ENCODE measurements around the gene EGFL7.

The EGFL7 gene

DNA sequence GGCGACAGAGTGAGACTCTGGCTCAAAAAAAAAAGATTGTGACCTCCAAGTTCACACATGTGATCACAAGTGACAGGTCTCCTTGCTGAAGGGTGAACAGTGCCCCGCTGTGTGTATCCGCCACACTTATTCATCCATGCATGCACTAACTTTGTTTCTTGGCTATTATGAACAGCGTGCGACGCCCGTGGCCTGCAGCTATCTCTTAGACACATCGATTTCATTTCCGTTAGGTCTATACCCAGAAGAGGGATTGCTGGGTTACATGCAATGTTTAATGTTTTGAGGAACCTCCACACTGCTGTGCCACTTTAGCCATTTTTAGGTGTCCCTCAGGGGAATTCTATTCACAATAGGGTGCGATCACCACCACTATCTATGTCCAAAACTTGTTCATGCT lies 12.1 kb upstream of the EGFL7 start:
- Histone ChIP-seq H3K36me3 (ENCODE audit: insufficient read depth, low read length) (no peaks in the 10 kb centered on the region), H3K4me3 (ENCODE audit: low read length) (no peak overlapping the region), H3K4me2 (ENCODE audit: low read length) (no peak overlapping the region), H3K9me3 (replicated peaks; ENCODE audit: low read length) (no peaks in the 10 kb centered on the region), H3K4me1 (ENCODE audit: control insufficient read depth, insufficient read depth, low read length) (no peaks in the 10 kb centered on the region), H3K27me3 (ENCODE audit: control insufficient read depth, insufficient read depth, low read length) (peaks cover 10% of the 10 kb centered on the region), H3K9ac (ENCODE audit: low read depth, low read length) (no peak overlapping the region)

GRCh38 chr9:136651860-136652259 lies 10.9 kb upstream of the EGFL7 start:
- no peak overlapping the region for H3K9ac ChIP-seq (ENCODE audit: low read depth, low read length)
- H3K4me3 ChIP-seq (ENCODE audit: low read length): no peak overlapping the region
- no peaks in the 10 kb centered on the region for H3K36me3 ChIP-seq (ENCODE audit: insufficient read depth, low read length)
- H3K4me1 ChIP-seq (ENCODE audit: control insufficient read depth, insufficient read depth, low read length): peaks cover 5% of the 10 kb centered on the region
- no peaks in the 10 kb centered on the region for H3K9me3 ChIP-seq (replicated peaks; ENCODE audit: low read length)
- H3K4me2 ChIP-seq (ENCODE audit: low read length): no peak overlapping the region
- peaks cover 11% of the 10 kb centered on the region for H3K27me3 ChIP-seq (ENCODE audit: control insufficient read depth, insufficient read depth, low read length)

- Histone ChIP-seq H3K4me1 (ENCODE audit: control insufficient read depth, insufficient read depth, low read length) (peaks cover 5% of the 10 kb centered on the region), H3K36me3 (ENCODE audit: insufficient read depth, low read length) (no peaks in the 10 kb centered on the region), H3K9me3 (replicated peaks; ENCODE audit: low read length) (no peaks in the 10 kb centered on the region), H3K9ac (ENCODE audit: low read depth, low read length) (no peak overlapping the region), H3K4me2 (ENCODE audit: low read length) (no peak overlapping the region), H3K4me3 (ENCODE audit: low read length) (no peak overlapping the region), H3K27me3 (ENCODE audit: control insufficient read depth, insufficient read depth, low read length) (peaks cover 25% of the 10 kb centered on the region)
Observed at GRCh38 chr9:136653323-136654079, 9.2 kb upstream of the EGFL7 start.

DNA sequence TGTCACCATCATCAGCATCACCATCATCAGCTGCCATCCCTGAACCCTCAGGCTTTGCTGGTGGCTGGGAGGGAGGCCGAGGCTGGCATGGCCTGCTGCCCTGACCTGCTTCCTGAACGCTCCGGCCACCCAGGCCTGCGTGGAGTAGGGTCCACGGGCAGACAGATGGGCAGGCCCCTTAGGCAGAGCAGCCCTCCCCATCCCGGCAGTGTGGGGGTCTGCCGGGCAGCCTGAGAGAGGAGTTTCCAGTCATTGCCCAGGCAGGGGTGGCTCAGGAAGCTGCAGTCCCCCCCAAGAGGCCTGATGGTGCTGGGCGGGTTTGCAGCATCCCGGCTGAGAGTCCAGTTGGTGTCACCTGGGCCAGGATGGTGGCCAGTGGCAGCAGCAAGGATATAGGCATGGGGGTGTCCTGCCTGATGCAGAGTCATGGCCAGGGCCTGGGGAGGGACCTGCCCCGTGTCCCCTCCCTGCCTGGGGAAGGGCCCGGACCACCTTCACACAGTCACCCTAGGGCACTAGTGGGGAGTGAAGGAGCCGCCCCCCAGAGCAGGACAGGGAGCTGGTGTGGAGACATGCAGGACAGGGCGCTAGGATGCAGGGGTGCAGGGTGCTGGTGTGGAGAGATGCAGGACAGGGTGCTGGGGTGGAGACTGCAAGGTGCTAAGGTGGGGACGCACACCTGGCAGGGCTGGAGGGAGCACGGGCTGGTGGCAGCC lies 7.7 kb upstream of the EGFL7 start:
- Histone ChIP-seq H3K27me3 (ENCODE audit: control insufficient read depth, insufficient read depth, low read length) (peaks cover 31% of the 10 kb centered on the region), H3K4me1 (ENCODE audit: control insufficient read depth, insufficient read depth, low read length) (peaks cover 5% of the 10 kb centered on the region), H3K9me3 (replicated peaks; ENCODE audit: low read length) (no peaks in the 10 kb centered on the region), H3K36me3 (ENCODE audit: insufficient read depth, low read length) (no peaks in the 10 kb centered on the region), H3K4me3 (ENCODE audit: low read length) (no peak overlapping the region), H3K9ac (ENCODE audit: low read depth, low read length) (no peak overlapping the region), H3K4me2 (ENCODE audit: low read length) (no peak overlapping the region)

DNA sequence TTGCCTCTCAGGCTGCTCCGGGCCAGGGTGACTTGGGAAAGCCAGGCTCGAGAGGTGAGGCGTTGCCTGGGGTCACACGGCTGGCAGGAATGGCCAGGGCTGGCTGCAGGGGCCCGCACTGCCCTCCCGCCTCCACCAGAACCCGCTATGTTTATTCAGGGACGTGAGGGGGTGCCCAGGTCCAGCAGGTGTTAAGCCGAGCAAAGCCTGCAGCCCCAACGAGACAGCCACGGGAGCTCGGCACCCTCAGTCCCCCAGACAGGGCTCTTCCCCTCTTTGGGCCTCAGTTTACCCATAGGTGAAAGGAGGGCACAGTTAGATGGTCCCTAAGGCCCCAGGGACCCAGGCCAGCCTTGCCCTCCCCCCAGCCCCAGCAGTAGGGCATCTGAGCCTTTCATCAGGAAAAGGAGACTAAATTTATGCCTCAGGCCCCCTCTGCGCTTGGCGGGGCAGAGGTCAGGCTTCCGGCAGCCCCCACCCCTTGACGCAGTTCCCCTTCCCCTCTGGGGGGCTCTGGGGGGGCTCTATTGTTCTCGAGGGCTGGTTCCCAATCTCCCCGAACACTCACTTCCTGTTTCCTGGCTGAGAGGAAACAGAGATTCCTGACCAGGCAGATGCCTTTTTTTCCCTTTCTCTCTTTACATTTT lies 7.1 kb upstream of the EGFL7 start:
- no peaks in the 10 kb centered on the region for H3K36me3 ChIP-seq (ENCODE audit: insufficient read depth, low read length)
- H3K9me3 ChIP-seq (replicated peaks; ENCODE audit: low read length): no peaks in the 10 kb centered on the region
- H3K4me2 ChIP-seq (ENCODE audit: low read length): no peak overlapping the region
- H3K9ac ChIP-seq (ENCODE audit: low read depth, low read length): no peak overlapping the region
- H3K27me3 ChIP-seq (ENCODE audit: control insufficient read depth, insufficient read depth, low read length): peaks cover 31% of the 10 kb centered on the region
- H3K4me3 ChIP-seq (ENCODE audit: low read length): no peak overlapping the region
- H3K4me1 ChIP-seq (ENCODE audit: control insufficient read depth, insufficient read depth, low read length): peaks cover 5% of the 10 kb centered on the region

GRCh38 chr9:136656183-136656738 lies 6.5 kb upstream of the EGFL7 start:
- no peaks in the 10 kb centered on the region for H3K36me3 ChIP-seq (ENCODE audit: insufficient read depth, low read length)
- no peak overlapping the region for H3K4me3 ChIP-seq (ENCODE audit: low read length)
- H3K9ac ChIP-seq (ENCODE audit: low read depth, low read length): no peak overlapping the region
- no peak overlapping the region for H3K4me2 ChIP-seq (ENCODE audit: low read length)
- no peaks in the 10 kb centered on the region for H3K9me3 ChIP-seq (replicated peaks; ENCODE audit: low read length)
- peaks cover 31% of the 10 kb centered on the region for H3K27me3 ChIP-seq (ENCODE audit: control insufficient read depth, insufficient read depth, low read length)
- H3K4me1 ChIP-seq (ENCODE audit: control insufficient read depth, insufficient read depth, low read length): peaks cover 5% of the 10 kb centered on the region

- no peaks in the 10 kb centered on the region for H3K36me3 ChIP-seq (ENCODE audit: insufficient read depth, low read length)
- no peaks in the 10 kb centered on the region for H3K9me3 ChIP-seq (replicated peaks; ENCODE audit: low read length)
- no peak overlapping the region for H3K4me3 ChIP-seq (ENCODE audit: low read length)
- no peak overlapping the region for H3K9ac ChIP-seq (ENCODE audit: low read depth, low read length)
- H3K4me2 ChIP-seq (ENCODE audit: low read length): no peak overlapping the region
- peaks cover 5% of the 10 kb centered on the region for H3K4me1 ChIP-seq (ENCODE audit: control insufficient read depth, insufficient read depth, low read length)
- H3K27me3 ChIP-seq (ENCODE audit: control insufficient read depth, insufficient read depth, low read length): peaks cover 29% of the 10 kb centered on the region
Observed at GRCh38 chr9:136656795-136657611, 5.7 kb upstream of the EGFL7 start.

DNA sequence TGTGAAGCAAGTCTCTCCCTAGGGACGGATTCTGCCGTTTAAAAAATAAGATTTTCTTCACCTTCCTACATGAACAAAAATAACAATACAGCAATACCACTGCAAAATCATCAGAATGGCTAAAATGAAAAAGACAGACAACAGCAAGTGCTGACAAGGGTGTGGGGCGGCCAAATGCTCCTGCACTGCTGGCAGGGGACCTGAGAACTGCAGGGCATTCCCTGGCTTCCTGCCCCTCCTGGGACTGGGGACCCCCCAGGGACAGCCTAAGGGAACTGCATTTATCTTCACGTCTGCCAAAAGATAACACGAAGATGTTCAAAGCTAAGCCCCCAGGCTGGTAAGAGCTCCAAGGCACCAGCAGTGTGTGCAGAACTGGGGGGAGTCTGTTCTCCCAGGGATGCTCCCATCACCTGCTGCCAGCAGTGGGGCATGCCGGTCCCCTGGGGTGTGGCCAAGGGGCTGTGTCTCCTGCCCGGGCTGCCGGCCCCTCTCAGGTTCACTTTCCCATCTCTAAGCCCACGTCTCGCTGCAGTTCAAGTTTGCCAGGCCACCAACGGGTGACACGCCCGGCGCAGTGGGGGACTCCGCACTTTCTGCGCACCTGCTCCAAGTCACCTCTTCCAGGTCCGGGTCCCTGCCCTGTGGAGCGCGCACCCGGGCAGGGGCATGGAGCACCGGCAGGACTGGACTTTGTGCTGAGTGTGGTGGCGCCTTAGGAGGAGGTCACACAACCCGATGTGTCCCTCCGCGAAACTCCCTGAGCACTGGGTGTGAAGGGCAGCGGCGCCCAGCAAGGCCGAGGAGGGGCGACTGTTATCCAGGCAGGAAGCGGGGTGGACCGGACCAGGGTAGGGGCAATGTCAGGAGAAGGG lies 4.5 kb upstream of the EGFL7 start:
- Histone ChIP-seq H3K4me3 (ENCODE audit: low read length) (no peak overlapping the region), H3K4me1 (ENCODE audit: control insufficient read depth, insufficient read depth, low read length) (peaks cover 5% of the 10 kb centered on the region), H3K27me3 (ENCODE audit: control insufficient read depth, insufficient read depth, low read length) (peaks cover 28% of the 10 kb centered on the region), H3K9ac (ENCODE audit: low read depth, low read length) (no peak overlapping the region), H3K4me2 (ENCODE audit: low read length) (no peak overlapping the region), H3K36me3 (ENCODE audit: insufficient read depth, low read length) (no peaks in the 10 kb centered on the region), H3K9me3 (replicated peaks; ENCODE audit: low read length) (no peaks in the 10 kb centered on the region)

DNA sequence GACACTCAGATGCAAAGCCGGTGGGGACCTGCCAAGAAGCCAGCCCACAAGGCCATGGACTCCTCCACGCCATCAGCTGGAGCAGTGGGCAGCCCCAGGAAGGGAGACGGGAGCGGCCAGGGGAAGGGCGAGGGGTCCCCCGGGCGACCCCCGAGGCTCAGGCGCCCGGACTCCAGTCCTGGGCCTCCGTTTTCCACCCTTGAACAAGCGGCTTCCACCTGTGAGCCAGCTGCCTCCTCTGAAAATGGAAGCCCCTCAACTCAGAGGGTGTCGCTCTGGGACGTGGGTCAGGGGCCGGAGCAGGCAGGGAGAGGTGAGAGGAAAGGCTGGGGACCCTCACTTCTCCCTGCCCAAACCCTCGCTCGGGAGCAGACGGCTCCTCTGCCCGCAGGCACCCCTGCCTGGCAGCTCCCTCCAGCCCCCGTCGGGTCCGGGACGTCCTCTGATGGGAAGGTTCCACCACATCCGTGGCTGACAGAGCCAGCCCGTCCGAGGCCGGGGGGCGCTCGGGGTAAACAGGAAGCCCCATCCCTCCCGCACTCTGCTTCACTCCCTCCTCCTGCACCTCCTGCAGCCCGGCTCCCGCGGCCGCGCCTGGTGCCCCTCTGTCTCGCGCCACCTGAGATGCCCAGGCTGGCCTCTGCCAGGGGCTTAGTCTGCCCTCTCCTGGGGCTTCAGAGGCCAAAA lies 3.7 kb upstream of the EGFL7 start:
- H3K4me1 ChIP-seq (ENCODE audit: control insufficient read depth, insufficient read depth, low read length): peaks cover 5% of the 10 kb centered on the region
- H3K9me3 ChIP-seq (replicated peaks; ENCODE audit: low read length): no peaks in the 10 kb centered on the region
- H3K9ac ChIP-seq (ENCODE audit: low read depth, low read length): no peak overlapping the region
- H3K27me3 ChIP-seq (ENCODE audit: control insufficient read depth, insufficient read depth, low read length): peaks cover 28% of the 10 kb centered on the region
- no peak overlapping the region for H3K4me3 ChIP-seq (ENCODE audit: low read length)
- H3K36me3 ChIP-seq (ENCODE audit: insufficient read depth, low read length): no peaks in the 10 kb centered on the region
- no peak overlapping the region for H3K4me2 ChIP-seq (ENCODE audit: low read length)
